HPDE6-E6E7 (cell line): ENCODE data around the gene ZDHHC11.
"Not testable (repeated sequence)": the region's sequence is repeated elsewhere in the genome, so short reads cannot be mapped to it uniquely, and the experiment has no call there.

Experiments
- DNase-seq: peaks from one replicate; pipeline ENCODE4 v3.0.0; 2011; ENCODE audit warnings: missing footprints; ENCODE audit errors: extremely low spot score

ZDHHC11 gene

DNA sequence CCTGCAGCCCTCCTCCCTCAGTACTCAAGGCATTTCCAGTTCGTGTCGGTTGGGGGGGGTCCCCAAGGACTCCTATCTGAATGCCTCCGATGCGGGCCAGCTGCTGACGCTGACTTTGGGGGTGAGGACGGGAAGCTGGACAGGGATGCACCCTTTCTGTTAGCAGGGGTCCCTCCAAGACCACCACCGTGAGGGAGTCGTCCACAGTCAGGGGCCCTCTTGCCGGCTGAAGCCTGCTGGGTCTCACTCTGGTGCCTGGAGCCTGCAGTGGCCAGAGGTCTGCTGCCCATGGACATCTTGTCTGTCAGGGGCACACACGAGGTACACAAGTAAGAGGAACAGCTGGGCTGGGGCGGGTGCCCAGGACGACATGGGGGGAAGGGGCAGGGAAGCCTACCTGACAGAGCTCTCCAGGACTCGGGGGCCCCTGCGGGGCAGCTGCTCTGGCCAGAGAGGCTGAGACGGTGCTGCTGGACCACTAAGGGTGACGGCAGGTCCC lies 9.1 kb upstream of the ZDHHC11 start:
- no peak for DNase-seq

DNA sequence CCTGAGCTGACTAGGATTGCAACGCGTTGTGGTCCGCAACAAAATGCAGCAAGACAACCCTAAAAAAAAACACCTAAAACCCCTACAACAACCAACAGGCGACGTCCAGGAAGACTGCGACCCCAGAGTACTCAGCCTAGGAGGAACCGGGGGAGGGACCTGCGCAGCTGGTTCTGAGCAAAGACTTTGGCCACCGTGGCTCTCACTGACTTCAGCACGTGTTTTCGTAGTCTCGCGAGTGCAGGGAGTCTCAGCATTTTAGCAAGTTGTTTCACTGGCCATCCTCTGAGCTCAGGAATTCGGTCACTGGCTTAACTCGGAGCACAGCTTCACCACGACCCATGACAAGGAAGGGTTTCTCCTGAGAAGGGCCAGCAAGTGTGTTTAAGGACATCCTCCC lies 8.6 kb upstream of the ZDHHC11 start:
- DNase-seq: no peak

DNA sequence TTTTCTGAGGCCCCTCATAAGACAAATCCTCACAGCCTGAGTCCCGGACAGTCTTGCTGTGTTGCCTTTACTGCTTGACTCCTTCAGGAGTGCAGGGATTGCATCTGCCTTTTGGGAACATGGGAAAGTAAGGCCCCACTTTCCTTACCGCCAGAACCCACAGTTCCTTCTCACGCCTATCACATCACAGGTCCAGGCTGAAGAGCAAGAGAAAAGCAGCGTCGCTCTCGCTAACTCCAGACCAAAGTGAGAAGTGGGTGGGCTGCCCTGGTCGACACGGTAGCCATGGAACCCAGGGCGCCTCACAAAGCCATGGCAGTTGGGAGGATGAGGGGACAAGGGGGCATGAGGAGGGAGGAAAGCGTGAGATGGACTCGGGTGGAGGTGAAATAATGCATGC lies 7.9 kb upstream of the ZDHHC11 start:
- no peak for DNase-seq

DNA sequence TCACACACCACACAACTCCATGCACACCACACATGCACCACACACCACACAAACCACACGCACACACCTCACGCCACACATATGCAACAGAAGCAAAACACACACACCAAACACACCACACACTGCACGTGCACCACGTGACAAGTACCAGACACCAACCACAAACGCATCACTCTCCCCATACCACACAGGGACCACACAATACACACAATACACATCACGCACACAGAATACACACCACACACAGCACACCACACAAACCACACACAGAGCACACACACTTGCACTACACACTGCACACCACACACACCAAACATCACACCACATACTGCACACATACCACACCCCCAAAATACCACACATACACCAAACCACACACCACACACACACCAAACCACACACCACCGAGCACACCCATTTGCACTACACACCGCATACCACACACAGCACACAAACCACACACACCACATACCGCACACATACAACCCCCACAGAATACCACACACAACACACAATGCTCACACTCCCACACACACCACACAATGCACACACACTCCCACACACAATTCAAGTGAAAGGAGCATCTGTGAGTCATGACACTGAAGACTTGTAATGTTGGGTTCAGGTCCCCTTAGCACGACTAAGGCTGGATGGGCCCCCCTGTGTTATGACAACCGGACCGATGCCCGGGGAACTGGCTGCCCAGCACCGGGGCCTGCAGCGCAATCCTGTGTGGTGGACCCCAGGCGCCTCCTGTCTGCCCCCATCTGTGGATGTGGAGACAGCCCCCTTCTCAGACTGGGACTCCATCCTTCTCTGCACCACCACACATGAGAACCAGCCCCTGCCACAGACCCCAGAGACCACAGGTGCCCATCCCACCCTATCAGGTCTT lies 6.0 kb upstream of the ZDHHC11 start:
- DNase-seq: no peak

DNA sequence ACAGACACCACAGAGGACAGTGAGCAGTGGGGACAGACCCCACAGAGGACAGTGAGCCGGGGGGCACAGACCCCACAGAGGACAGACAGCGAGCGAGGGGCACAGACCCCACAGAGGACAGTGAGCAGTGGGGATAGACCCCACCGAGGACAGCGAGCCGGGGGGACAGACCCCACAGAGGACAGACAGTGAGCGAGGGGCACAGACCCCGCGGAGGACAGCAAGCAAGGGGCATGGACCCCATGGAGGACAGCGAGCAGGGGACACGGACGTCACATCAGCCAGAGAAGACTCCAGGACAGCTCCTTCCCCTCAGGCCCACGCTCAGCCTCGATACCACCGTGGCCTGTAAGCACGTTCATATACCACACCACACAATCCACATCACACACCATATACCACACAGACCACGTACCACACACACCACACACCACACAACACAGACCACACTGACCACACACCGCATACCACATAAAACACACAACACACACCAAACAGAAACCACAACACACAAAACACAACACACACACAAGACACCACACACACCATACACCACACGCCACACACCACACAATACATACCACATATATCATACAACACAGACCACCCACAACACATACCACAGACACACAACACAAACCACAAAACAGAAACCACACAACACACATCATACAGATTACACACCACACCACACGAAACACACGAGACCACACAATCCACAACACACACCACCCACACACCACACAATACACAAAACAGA lies 5.2 kb upstream of the ZDHHC11 start:
- no peak for DNase-seq

DNA sequence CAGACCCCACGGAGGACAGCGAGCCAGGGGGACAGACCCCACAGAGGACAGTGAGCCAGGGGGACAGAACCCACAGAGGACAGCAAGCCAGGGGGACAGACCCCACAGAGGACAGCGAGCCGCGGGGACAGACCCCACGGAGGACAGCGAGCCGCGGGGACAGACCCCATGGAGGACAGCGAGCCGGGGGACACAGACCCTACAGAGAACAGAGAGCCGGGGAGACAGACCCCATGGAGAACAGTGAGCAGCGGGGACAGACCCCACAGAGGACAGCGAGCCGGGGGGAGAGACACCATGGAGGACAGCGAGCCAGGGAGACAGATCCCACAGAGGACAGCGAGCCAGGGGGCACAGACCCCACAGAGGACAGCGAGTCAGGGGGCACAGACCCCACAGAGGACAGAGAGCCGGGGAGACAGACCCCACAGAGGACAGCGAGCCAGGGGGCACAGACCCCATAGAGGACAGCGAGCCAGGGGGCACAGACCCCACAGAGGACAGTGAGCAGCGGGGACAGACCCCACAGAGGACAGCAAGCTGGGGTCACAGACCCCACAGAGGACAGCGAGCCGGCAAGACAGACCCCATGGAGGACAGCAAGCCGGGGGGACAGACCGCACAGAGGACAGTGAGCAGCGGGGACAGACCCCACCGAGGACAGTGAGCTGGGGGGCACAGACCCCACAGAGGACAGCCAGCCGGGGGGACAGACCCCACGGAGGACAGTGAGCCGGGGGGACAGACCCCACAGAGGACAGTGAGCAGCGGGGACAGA lies 4.4 kb upstream of the ZDHHC11 start:
- no peak for DNase-seq

DNA sequence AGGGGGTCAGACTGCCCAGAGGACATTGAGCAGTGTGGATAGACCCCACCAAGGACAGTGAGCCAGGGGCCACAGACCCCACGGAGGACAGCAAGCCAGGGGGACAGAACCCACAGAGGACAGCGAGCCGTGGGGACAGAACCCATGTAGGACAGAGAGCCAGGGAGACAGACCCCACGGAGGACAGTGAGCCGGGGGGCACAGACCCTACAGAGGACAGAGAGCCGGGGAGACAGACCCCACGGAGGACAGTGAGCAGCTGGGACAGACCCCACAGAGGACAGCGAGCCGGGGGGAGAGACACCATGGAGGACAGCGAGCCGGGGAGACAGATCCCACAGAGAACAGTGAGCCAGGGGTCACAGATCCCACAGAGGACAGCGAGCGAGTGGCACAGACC lies 3.4 kb upstream of the ZDHHC11 start:
- no peak for DNase-seq

DNA sequence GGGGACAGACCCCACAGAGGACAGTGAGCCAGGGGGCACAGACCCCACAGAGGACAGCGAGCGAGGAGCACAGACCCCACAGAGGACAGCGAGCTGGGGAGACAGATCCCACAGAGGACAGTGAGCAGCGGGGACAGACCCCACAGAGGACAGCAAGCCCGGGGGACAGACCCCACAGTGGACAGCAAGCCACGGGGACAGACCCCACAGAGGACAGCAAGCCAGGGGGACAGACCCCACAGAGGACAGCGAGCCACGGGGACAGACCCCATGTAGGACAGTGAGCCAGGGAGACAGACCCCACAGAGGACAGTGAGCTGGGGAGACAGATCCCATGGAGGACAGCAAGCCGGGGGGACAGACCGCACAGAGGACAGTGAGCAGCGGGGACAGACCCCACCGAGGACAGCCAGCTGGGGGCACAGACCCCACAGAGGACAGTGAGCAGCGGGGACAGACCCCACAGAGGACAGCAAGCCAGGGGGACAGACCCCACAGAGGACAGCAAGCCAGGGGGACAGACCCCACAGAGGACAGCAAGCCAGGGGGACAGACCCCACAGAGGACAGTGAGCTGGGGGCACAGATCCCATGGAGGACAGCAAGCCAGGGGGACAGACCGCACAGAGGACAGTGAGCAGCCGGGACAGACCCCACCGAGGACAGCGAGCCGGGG lies 2.8 kb upstream of the ZDHHC11 start:
- not testable (repeated sequence) for DNase-seq

DNA sequence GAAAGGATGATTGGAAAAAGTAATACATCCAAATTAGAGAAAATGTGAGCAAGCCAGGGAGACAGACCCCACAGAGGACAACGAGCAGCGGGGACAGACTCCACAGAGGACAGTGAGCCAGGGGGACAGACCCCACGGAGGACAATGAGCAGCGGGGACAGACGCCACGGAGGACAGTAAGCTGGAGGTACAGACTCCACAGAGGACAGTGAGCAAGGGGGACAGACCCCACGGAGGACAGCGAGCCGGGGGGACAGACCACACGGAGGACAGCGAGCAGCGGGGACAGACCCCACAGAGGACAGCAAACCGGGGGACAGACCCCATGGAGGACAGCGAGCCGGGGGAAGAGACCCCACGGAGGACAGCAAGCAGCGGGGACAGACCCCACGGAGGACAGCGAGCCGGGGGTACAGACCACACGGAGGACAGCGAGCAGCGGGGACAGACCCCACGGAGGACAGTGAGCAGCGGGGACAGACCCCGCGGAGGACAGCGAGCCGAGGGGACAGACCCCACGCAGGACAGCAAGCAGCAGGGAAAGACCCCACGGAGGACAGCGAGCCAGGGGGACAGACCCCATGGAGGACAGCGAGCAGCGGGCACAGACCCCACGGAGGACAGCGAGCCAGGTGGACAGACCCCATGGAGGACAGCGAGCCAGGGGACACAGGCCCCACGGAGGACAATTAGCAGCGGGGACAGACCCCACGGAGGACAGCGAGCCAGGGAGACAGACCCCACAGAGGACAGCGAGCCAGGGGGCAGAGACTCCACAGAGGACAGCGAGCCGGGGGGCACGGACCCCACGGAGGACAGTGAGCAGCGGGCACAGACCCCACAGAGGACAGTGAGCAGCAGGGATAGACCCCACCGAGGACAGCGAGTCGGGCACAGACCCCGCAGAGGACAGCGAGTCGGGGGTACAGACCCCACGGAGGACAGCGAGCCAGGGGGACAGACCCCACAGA lies 1.9 kb upstream of the ZDHHC11 start:
- DNase-seq: no peak

DNA sequence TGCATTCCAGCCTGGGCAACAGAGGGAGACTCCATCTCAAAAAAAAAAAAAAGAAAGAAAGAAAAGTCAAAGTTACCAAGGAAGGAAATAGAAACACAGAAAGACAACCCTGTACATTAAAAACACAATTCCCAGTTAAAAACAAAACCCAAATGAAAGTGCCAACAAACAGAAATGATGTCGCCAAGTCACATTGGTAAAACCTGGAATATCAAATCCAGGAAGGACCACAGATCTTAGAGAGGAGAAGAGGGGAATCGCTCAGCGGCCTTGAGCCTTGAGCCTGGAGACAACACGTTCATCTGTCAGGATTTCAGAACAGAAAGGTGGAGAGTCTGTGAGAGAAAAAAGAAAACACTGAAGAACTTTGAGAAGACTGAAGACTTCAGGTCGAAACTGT lies 1.2 kb upstream of the ZDHHC11 start:
- no peak for DNase-seq

DNA sequence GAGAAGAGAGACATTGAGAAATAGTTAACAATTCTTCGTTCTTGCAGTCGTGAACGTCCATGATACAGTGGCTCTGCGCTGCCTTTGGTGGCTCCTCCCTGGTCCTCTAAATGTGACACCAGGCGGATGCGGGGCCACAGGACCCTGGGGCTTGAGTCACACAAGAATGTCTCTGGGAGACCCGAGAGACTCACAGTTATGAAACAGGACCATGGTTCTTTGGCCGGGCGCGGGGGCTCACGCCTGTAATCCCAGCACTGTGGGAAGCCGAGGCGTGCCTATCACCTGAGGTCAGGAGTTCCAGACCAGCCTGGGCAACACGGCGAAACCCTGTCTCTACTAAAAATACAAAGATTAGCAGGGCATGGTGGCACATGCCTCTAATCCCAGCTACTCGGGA lies 767 bp upstream of the ZDHHC11 start:
- no peak for DNase-seq

DNA sequence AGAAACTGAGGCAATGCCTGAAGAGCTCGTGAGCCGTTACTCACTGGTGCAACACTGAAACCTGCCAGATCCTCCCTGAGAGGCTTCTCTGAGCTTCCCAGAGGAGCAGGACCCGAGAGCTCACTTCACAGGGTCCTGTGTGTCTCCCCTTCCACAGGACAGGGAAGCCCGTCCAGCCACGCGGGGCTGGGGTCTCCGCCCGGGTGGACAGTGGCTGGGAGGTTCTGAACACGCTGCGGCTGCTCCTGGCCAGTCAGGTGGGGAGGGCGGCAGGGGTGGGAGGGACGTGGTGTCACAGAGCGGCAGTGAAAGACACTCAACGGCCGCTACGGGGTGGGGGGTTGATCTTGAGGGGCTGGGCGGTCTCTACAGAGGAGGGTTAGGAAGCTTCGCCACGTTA lies 290 bp upstream of the ZDHHC11 start:
- DNase-seq: no peak

DNA sequence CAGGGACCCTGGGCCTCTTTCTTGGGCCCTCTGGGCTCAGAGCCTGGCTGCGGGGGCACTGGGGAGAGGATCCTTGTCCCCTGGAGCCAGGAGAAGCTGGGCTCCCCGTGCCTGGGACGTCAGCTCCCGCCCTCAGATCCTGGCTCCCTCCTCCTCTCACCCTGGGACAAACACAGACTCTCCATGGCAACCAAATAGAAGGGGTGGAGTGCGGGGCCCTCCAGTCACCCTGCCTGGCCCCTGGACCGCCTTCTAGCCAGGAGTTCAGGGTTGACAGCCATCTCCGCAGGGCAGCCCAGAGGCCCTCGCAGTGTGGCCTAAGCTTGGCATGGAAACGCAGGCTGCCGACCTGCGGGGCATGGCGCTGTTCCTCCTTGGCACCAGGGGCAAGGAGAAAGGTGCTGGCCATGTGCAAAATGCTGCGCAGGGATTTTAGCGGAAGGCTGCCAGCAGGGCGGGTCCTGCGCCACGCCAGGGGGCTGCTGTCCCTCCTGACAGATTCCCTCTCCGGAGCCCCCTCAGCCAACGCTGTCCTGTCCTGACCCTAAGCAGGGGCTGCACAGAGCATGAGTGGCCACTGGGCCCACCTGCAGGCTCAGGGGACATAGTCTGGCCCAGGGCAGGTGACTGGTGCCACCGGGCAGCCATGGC lies 1.0 kb downstream of the ZDHHC11 start:
- no peak for DNase-seq

DNA sequence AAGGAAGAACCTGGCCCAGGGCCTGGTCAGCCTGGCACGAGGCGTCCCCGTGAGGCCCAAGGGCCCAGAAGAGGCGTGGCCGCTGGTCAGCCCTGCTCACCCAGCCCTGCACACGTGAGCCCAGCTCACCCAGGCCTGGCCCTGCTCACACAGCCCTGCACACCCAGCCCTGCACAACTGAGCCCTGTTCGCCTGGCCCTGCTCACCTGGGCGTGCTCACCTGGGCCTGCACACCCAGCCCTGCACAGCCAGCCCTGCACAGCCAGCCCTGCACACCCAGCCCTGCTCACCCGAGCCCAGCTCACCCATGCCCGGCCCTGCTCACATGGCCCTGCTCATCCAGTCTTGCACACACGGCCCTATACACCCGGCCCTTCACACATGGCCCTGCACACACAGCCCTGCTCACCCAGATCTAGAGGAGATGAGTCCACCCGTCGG lies 2.1 kb downstream of the ZDHHC11 start:
- no peak for DNase-seq

DNA sequence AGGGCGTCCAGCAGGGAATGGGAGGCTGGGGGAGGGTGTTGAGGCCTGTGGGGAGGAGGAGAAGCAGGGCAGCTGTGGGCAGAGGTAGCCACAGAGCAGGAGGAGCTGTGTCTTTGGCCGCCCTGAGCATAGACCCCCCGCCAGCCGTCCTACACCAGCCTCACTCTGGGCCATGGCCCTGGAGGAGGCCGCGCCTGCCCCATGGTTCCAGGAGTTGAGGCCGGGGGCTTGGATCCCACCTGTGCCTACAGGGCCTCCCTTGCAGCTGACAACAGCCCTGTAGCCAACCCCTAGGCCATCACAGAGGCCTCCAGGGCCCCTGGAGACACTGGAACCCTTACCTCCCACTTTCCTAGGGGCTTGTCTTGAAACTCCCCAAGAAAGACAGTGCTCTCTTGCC lies 3.0 kb downstream of the ZDHHC11 start:
- not testable (repeated sequence) for DNase-seq

DNA sequence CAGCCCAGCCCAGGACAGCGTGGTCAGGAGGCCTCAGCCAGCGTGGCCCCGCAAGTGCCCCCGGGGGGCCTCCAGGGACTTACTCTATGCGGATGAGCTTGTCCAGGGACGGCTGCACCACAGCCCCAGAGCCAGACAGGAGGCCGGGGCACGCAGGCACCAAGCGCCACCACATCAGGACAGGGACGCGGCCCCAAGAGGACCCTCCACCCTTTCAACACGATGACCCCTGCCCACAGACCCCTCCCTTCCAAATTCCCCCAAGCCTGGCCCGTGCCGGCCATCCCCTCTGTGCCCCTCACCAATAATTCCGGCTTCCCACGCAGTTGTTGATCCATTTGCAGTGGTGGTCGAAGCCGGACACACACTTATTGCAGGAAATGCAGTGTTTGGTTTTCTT lies 3.6 kb downstream of the ZDHHC11 start:
- not testable (repeated sequence) for DNase-seq

DNA sequence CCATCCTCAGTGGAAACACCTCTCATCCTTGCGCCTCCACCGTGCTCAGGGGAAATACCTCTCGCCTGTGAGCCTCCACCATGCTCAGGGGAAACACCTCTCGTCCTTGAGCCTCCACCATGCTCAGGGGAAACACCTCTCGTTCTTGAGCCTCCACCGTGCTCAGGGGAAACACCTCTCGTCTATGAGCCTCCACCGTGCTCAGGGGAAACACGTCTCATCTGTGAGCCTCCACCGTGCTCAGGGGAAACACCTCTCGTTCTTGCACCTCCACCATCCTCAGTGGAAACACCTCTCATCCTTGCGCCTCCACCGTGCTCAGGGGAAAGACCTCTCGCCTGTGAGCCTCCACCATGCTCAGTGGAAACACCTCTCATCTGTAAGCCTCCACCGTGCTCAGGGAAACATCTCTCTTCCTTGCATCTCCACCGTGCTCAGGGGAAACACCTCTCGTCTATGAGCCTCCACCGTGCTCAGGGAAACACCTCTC lies 4.1 kb downstream of the ZDHHC11 start:
- not testable (repeated sequence) for DNase-seq

DNA sequence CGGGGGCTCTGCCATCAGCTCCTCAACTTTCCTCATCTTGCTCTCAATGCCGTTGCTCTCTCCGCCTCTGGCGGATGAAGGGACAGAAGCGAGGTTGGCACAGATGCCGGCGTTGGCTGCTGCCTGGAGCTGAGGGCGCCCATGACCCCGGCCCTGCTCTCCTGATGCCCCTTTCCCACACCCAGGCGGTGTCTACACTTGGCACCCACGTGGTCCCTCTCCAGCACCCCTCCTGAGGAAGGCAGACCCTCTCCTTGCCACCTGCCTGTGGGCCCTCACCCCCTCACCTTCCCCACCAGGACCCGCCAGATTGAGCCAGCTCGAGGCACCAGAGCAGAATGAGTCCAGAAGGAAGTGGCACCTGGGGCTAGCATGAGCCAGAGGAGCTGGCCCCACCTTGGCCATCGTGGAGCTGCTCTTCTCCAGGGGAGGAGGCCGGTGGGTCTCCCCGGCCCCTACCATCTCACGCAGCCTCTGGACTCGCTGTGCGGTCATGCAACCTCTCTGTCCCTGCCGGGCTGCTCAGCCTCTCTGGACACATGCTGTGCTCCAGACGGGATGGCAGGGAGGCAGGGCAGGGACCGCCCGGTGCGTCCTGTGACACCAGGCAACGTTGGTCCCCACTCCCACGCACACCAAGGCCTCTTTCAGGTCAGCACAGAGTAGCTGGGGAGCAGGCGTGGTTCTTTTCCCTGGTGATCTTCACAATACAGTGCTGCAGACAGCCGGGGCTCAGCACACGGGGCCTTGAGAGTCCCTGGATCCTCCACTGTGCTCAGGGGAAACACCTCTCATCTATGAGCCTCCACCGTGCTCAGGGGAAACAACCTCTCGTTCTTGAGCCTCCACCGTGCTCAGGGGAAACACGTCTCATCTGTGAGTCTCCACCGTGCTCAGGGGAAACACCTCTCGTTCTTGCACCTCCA lies 4.8 kb downstream of the ZDHHC11 start:
- DNase-seq: not testable (repeated sequence)
